Endodermal cell (in vitro differentiated cells): ENCODE results near the gene COL4A2. TPM values are rescaled to one million over a fixed set of nuclear protein-coding genes. Genes with fewer than 3 reads are reported as not detected.

Source experiments
- DNase-seq: peaks from one replicate; pipeline ENCODE4 v3.0.0-alpha.2; 2017
- H3K27ac ChIP-seq: 2 replicates; pipeline ENCODE4 v1.5.1; 2013; ENCODE audit warnings: mild to moderate bottlenecking, low read depth, low read length, moderate library complexity
- H3K27me3 ChIP-seq: 2 replicates; pipeline ENCODE4 v1.6.1; 2013; ENCODE audit warnings: mild to moderate bottlenecking, low read length, moderate library complexity; ENCODE audit not compliant: insufficient read depth, control insufficient read depth, poor library complexity, severe bottlenecking
- H3K36me3 ChIP-seq: 2 replicates; pipeline ENCODE4 v1.7.0; 2013; ENCODE audit warnings: mild to moderate bottlenecking, low read length, moderate library complexity; ENCODE audit not compliant: control insufficient read depth, insufficient read depth
- H3K4me1 ChIP-seq: one replicate; pipeline ENCODE4 v1.7.0; 2013; ENCODE audit warnings: low read length; ENCODE audit not compliant: control insufficient read depth, insufficient read depth
- H3K4me3 ChIP-seq: 2 replicates; pipeline ENCODE4 v1.5.1; 2013; ENCODE audit warnings: mild to moderate bottlenecking, low read length, moderate library complexity
- H3K9ac ChIP-seq: 2 replicates; pipeline ENCODE4 v1.6.1; 2013; ENCODE audit warnings: mild to moderate bottlenecking, low read length, moderate library complexity; ENCODE audit not compliant: poor library complexity, severe bottlenecking; ENCODE audit errors: extremely low read depth
- H3K9me3 ChIP-seq: 2 replicates; pipeline ENCODE4 v1.6.1; 2013; ENCODE audit warnings: mild to moderate bottlenecking, low read length, moderate library complexity; ENCODE audit not compliant: control insufficient read depth
- H3K27ac Mint-ChIP-seq: 2 replicates; pipeline ENCODE4 v1.8.0; 2020; ENCODE audit warnings: mixed read lengths
- H3K27me3 Mint-ChIP-seq: 2 replicates; pipeline ENCODE4 v1.8.0; 2021; ENCODE audit warnings: mild to moderate bottlenecking, mixed read lengths; ENCODE audit not compliant: insufficient read depth
- H3K36me3 Mint-ChIP-seq: 2 replicates; pipeline ENCODE4 v1.8.0; 2020; ENCODE audit warnings: low read depth, mixed read lengths
- H3K4me1 Mint-ChIP-seq: 2 replicates; pipeline ENCODE4 v1.8.0; 2020; ENCODE audit warnings: mixed read lengths
- H3K4me3 Mint-ChIP-seq: 2 replicates; pipeline ENCODE4 v1.8.0; 2020; ENCODE audit warnings: mild to moderate bottlenecking, moderate library complexity, mixed read lengths
- H3K9me3 Mint-ChIP-seq: 2 replicates; pipeline ENCODE4 v1.8.0; 2020; ENCODE audit warnings: mild to moderate bottlenecking, mixed read lengths
- WGBS, 2 experiments: methylation state at CpG; one replicate each; pipeline versions ENCODE4 v1.1.5 to v1.1.7; 2013; ENCODE audit warnings: missing lambda C conversion rate in 2 of 2, mixed read lengths in 1 of 2; ENCODE audit not compliant: insufficient coverage in 1 of 2, insufficient read length in 1 of 2; 5-methylcytosine and 5-hydroxymethylcytosine counted together
- total RNA-seq, 2 donors: library from RNA; stranded (reverse); fragmentation: NEBNext Ultra II Directional in 1 of 2; extraction: Animal tissue kit (Norgen Biotek cat#: 25700) in 1 of 2; gene quantifications; 2 replicates in 1 of 2; 3 replicates in 1 of 2; pipeline ENCODE4 v1.2.1, GENCODE V29; 2021
- TF ChIP-seq, protein P1 (sequence below): fragments of 200-600 bp; sonication (generic); conservative IDR thresholded peaks from 2 replicates; pipeline ENCODE4 v1.5.0; 2021; ENCODE audit warnings: antibody characterized with exemption, mild to moderate bottlenecking

Gene COL4A2
- total RNA-seq, 2 donors from 2014 or later, result 388 to 398 TPM

DNA sequence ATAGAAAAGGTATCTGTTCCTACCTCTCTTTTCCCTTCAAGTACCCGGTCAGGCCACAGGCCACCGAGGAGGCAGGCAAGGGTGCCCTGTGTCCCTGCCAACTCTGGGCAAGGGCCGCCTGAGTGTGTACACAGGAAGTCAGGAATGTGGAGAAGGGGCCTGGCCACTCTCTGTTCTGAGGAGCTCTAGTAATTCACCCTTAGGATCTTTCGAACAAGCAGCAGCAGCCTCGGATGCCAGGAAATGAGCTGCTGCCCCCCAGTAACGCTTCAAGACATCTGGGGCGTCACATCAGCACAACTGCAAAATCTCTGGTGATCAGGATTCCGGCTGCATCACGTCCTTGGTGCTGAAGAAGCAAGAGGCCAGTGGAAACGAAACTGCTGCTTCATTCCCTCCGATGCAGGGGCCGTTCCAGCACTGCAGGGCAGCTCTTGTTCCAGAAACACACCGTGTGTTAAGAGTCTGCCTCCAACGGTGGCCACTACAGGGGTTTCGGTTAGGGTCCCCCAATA lies 252.4 kb downstream of the COL4A2 start:
- Mint-ChIP-seq H3K27me3 (peaks cover 6% of the 10 kb centered on the region), H3K4me3 (peak overlapping the region; percentile 80), H3K27ac (no peak overlapping the region), H3K4me1 (peaks cover 28% of the 10 kb centered on the region), H3K9me3 (peaks cover 2% of the 10 kb centered on the region), H3K36me3 (peaks cover 19% of the 10 kb centered on the region)
- WGBS, 2 experiments, result 83 to 87% methylated on average over 11 to 15 of the region's 15 CpGs
- no peak overlapping the region for H3K27ac ChIP-seq
- peak overlapping the region; percentile 98 for H3K4me3 ChIP-seq
- peaks cover 11% of the 10 kb centered on the region for H3K36me3 ChIP-seq
- no peaks in the 10 kb centered on the region for H3K27me3 ChIP-seq
- no peaks in the 10 kb centered on the region for H3K9me3 ChIP-seq
- H3K9ac ChIP-seq, result no peak overlapping the region
- peaks cover 3% of the 10 kb centered on the region for H3K4me1 ChIP-seq
- TF ChIP-seq, protein P1, sequence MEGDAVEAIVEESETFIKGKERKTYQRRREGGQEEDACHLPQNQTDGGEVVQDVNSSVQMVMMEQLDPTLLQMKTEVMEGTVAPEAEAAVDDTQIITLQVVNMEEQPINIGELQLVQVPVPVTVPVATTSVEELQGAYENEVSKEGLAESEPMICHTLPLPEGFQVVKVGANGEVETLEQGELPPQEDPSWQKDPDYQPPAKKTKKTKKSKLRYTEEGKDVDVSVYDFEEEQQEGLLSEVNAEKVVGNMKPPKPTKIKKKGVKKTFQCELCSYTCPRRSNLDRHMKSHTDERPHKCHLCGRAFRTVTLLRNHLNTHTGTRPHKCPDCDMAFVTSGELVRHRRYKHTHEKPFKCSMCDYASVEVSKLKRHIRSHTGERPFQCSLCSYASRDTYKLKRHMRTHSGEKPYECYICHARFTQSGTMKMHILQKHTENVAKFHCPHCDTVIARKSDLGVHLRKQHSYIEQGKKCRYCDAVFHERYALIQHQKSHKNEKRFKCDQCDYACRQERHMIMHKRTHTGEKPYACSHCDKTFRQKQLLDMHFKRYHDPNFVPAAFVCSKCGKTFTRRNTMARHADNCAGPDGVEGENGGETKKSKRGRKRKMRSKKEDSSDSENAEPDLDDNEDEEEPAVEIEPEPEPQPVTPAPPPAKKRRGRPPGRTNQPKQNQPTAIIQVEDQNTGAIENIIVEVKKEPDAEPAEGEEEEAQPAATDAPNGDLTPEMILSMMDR, result no peak
- DNase-seq, result no peak

GRCh38 chr13:110559986-110560385 lies 252.9 kb downstream of the COL4A2 start:
- Mint-ChIP-seq H3K9me3 (peaks cover 2% of the 10 kb centered on the region), H3K4me1 (peaks cover 32% of the 10 kb centered on the region), H3K27me3 (peaks cover 6% of the 10 kb centered on the region), H3K27ac (no peak overlapping the region), H3K4me3 (peak overlapping the region; percentile 80), H3K36me3 (peaks cover 19% of the 10 kb centered on the region)
- Histone ChIP-seq H3K9ac (peak overlapping the region; percentile 58), H3K27ac (no peak overlapping the region), H3K36me3 (peaks cover 11% of the 10 kb centered on the region), H3K4me1 (no peaks in the 10 kb centered on the region), H3K9me3 (no peaks in the 10 kb centered on the region), H3K4me3 (peak overlapping the region; percentile 98), H3K27me3 (no peaks in the 10 kb centered on the region)
- TF ChIP-seq, protein P1, result no peak
- 79 to 89% methylated on average over 5 to 6 of the region's 6 CpGs for WGBS, 2 experiments
- no peak for DNase-seq

DNA sequence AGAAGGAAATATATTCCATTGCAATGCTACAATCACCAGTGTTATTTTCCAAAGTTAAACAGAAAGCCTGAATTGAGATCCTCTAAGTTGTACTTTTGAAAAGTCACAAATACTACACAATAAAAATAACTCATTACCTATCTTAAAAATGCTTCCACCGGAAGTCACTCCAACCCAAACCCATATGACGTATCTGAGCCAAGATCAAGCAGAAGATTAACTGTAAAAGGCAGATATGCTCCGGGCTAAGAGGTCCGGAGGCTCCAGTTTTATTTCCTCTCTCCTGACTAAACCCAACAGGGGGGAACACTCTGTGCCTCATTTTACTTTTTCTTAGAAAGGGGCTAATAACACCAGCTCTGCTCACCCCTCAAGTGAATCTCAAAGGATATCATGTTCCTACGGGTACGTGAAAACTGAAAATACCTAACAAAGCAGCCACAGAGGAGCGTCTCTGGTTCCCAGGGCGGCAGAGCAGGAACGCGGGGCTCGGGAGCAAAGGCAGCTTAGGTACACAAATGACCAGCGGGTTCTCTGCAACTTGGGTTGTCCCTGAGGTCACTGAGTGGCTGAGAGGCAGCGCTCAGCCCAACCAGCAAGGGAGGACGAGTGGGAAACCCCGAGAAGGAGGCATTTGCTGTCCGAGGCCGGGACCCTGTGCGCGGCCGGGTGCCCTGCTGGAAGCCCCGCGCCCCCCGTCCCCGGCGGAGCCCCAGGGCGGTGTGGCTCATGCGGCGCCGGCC lies 253.7 kb downstream of the COL4A2 start:
- Histone ChIP-seq H3K4me3 (peak overlapping the region; percentile 98), H3K4me1 (no peaks in the 10 kb centered on the region), H3K27ac (no peak overlapping the region), H3K36me3 (peaks cover 11% of the 10 kb centered on the region), H3K27me3 (no peaks in the 10 kb centered on the region), H3K9me3 (no peaks in the 10 kb centered on the region), H3K9ac (peak overlapping the region; percentile 58)
- Mint-ChIP-seq H3K9me3 (peaks cover 2% of the 10 kb centered on the region), H3K27ac (peak overlapping the region; percentile 96), H3K36me3 (peaks cover 19% of the 10 kb centered on the region), H3K27me3 (peaks cover 6% of the 10 kb centered on the region), H3K4me1 (peaks cover 34% of the 10 kb centered on the region), H3K4me3 (peak overlapping the region; percentile 80)
- WGBS, 2 experiments, result 5 to 8% methylated on average over 17 to 29 of the region's 29 CpGs
- peak; percentile 88 for DNase-seq
- TF ChIP-seq, protein P1, result no peak
